Regular cardiac myocyte (primary cell): ENCODE measurements around the gene DNAI2. TPM values are rescaled to one million over a fixed set of nuclear protein-coding genes. Genes with fewer than 3 reads are reported as not detected.

Experiments
- total RNA-seq: library from RNA; depleted of rRNA; stranded (reverse); fragments of >200 nt; gene quantifications from 2 replicates; pipeline ENCODE4 v1.2.3, GENCODE V29; 2014

The DNAI2 gene, protein sequence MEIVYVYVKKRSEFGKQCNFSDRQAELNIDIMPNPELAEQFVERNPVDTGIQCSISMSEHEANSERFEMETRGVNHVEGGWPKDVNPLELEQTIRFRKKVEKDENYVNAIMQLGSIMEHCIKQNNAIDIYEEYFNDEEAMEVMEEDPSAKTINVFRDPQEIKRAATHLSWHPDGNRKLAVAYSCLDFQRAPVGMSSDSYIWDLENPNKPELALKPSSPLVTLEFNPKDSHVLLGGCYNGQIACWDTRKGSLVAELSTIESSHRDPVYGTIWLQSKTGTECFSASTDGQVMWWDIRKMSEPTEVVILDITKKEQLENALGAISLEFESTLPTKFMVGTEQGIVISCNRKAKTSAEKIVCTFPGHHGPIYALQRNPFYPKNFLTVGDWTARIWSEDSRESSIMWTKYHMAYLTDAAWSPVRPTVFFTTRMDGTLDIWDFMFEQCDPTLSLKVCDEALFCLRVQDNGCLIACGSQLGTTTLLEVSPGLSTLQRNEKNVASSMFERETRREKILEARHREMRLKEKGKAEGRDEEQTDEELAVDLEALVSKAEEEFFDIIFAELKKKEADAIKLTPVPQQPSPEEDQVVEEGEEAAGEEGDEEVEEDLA
- total RNA-seq: not detected in 2 replicates

DNA sequence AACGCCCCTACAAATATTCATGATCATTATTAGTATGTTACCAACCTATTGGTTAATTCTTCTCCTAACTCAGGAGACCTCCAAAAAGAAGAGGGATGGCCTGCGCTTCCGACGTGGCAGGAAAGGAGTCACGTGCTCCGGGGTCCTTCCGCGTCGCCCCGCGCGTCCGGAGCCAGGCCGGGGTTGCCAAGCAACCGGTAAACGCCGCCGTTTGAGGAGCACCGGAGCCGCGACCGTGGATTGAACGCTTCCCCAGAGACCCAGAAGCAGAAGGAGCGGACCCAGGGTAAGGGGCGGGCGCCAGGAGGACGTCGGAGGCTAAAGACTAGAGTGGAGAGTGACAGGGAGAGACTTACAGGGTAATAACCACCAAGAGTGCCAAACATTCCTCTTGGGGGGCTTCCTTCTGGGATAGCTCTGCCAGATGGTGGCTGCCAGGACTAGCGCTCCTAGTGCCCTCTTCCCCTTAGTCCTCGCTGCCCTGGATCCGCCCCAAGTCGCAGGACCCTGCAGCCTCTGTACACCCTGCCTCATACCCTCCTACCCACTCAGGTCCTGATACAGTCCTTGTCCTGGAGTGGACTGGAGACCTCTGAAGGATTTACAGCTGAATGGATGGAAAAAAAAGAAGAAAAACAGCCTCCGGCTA lies at the start of gene DNAI2:
DNAI2 (plus strand) TSS at position 175 of the 649 bp plus-strand sequence. CDS start 7,584 bp downstream, outside the sequence.

DNA sequence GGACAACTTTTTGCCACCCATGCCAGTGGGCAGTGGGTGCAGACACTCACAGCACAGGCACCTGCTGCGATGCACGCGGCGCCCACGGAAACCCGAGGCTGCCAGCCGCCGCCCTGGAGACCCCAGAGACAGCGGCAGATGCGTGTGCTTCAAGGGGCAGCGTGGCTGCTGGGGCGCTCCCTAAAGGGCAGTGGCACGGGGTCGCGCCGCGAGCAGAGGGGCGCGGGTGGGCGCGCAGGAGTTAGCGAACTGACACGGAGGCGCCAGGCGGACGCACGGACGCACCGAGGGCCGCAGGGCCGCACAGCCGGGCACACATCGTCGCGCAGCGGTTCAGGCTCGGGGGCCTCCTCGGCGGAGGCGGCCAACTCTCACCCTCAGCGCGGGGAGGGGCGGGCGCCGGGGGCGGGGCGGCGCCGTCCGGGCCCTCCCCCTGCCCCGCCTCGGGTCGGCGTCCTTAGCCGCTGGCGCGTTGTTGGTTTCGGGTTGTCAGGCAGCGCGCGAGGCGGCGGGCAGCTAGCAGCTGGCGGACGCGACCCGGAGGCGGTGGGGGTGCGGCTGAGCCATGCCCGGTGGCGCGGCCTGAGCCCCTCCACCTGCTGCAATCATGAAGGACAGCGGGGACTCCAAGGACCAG lies 51.8 kb downstream of the DNAI2 start, which contains the start of gene KIF19:
KIF19 (plus strand) TSS at position 484 of the 637 bp plus-strand sequence; CDS start at position 608, 124 bp downstream.

DNA sequence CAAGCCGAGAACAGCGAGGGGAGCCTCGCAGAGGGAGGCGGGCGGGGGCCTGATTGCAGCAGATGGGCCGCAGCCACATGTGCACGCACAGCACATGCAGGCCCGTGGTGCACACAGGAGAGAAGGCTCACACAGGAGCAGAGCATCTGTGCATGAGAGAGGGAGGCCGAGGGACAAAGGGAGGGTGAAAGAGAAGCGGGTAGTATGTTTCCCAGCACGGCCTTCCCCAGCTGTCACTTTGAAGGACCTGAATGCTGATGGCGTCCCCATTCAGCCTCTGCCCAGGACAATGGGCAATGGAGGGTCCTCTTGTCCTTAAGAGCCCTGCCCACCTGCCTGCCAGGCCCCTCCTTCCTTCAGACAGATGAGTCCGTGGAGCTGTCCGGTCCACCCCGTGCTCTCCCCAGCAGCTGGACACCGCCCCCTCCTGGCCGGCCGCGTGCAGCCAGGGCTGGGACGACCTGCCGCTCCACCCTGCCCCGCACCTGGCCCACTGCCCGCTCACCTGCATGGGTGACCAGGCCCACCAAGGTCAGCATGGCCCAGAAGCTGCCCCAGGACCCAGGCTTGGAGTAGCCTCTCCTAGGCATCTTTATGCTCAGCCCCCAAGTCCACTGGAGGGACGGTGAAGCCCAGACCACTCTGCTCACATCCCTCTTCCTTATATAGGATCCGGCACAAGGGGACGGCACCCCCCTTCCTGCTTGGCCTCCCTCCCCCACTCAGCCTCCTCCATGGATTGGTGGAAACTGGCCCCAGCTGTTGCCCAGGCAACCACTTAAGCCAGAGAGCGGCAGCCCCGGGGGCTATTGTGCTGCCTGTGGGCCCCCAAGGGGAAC lies 87.4 kb downstream of the DNAI2 start, which contains the start of gene BTBD17:
BTBD17 (minus strand) TSS at position 639 of the 839 bp plus-strand sequence; CDS start at position 590, 49 bp downstream.

Other genes with a start within 250 kb of the DNAI2 start
- 561 and 1,016 TPM in 2 replicates for gene RPL38, start 70.6 kb upstream of the DNAI2 start, total RNA-seq
- gene TTYH2, start 60.7 kb upstream of the DNAI2 start, total RNA-seq: 0.85 and 1.5 TPM in 2 replicates
- gene KIF19, start 52.0 kb downstream of the DNAI2 start, total RNA-seq: not detected in 2 replicates
- gene BTBD17, start 87.6 kb downstream of the DNAI2 start, total RNA-seq: not detected in 2 replicates
- not detected in 2 replicates for gene GPR142, start 93.3 kb downstream of the DNAI2 start, total RNA-seq
- 7.9 and 15.5 TPM in 2 replicates for gene GPRC5C, start 157.9 kb downstream of the DNAI2 start, total RNA-seq
- under 0.01 TPM in 1 of 2 replicates, not detected in the other for gene CD300A, start 192.4 kb downstream of the DNAI2 start, total RNA-seq